ENCODE data around the gene DFFB. TPM values are rescaled to one million over a fixed set of nuclear protein-coding genes. Genes with fewer than 3 reads are reported as not detected.
A peak's percentile ranks its signal among the peaks of the same experiment; 100 is the strongest.

DFFB gene
- total and polyA plus RNA-seq, 2 of the 13 experiments (the other 11 are each of a cell fraction or from before 2014, with no cell fraction given): 4.6 to 9.3 TPM

GRCh38 chr1:3900150-3900968 is 43.1 kb downstream of the DFFB start, which contains the start of gene C1orf174 (continued):
- TF ChIP-seq ZNF558 (CRISPR knock-in tag; IDR thresholded peaks at IDR 0.05; ENCODE audit: borderline replicate concordance): 0 out of 2 replicates have a peak, but pooled peaks have one; percentile 34
- no peak for TF ChIP-seq ZFP1 (CRISPR knock-in tag; IDR thresholded peaks at IDR 0.05)
- peak; percentile 88 for TF ChIP-seq ARID4A (CRISPR knock-in tag; IDR thresholded peaks at IDR 0.05; ENCODE audit: borderline replicate concordance)
- TF ChIP-seq ZKSCAN5 (CRISPR knock-in tag; IDR thresholded peaks at IDR 0.05): no peak
- TF ChIP-seq POGZ (CRISPR knock-in tag; IDR thresholded peaks at IDR 0.05): peak; percentile 52; the same call in 1 of the 2 replicates
- no peak; the same call in 1 of the 2 replicates for TF ChIP-seq HNF1A (IDR thresholded peaks at IDR 0.05; ENCODE audit: low read depth)
- peak; percentile 74 for TF ChIP-seq HNF1A (CRISPR knock-in tag; IDR thresholded peaks at IDR 0.05; ENCODE audit: borderline replicate concordance)
- peak; percentile 61; the same call in 1 of the 2 replicates for TF ChIP-seq EHMT2 (IDR thresholded peaks at IDR 0.05; ENCODE audit: borderline replicate concordance, low read depth, low read length)
- TF ChIP-seq, protein P1, sequence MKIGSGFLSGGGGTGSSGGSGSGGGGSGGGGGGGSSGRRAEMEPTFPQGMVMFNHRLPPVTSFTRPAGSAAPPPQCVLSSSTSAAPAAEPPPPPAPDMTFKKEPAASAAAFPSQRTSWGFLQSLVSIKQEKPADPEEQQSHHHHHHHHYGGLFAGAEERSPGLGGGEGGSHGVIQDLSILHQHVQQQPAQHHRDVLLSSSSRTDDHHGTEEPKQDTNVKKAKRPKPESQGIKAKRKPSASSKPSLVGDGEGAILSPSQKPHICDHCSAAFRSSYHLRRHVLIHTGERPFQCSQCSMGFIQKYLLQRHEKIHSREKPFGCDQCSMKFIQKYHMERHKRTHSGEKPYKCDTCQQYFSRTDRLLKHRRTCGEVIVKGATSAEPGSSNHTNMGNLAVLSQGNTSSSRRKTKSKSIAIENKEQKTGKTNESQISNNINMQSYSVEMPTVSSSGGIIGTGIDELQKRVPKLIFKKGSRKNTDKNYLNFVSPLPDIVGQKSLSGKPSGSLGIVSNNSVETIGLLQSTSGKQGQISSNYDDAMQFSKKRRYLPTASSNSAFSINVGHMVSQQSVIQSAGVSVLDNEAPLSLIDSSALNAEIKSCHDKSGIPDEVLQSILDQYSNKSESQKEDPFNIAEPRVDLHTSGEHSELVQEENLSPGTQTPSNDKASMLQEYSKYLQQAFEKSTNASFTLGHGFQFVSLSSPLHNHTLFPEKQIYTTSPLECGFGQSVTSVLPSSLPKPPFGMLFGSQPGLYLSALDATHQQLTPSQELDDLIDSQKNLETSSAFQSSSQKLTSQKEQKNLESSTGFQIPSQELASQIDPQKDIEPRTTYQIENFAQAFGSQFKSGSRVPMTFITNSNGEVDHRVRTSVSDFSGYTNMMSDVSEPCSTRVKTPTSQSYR (CRISPR knock-in tag; IDR thresholded peaks at IDR 0.05; ENCODE audit: borderline replicate concordance): no peak
- TF ChIP-seq ZNF619 (CRISPR knock-in tag; IDR thresholded peaks at IDR 0.05): 0 out of 2 replicates have a peak, but pooled peaks have one; percentile 45
- TF ChIP-seq ZNF350 (CRISPR knock-in tag; IDR thresholded peaks at IDR 0.05; ENCODE audit: borderline replicate concordance, low read depth): no peak
- TF ChIP-seq, protein P2, sequence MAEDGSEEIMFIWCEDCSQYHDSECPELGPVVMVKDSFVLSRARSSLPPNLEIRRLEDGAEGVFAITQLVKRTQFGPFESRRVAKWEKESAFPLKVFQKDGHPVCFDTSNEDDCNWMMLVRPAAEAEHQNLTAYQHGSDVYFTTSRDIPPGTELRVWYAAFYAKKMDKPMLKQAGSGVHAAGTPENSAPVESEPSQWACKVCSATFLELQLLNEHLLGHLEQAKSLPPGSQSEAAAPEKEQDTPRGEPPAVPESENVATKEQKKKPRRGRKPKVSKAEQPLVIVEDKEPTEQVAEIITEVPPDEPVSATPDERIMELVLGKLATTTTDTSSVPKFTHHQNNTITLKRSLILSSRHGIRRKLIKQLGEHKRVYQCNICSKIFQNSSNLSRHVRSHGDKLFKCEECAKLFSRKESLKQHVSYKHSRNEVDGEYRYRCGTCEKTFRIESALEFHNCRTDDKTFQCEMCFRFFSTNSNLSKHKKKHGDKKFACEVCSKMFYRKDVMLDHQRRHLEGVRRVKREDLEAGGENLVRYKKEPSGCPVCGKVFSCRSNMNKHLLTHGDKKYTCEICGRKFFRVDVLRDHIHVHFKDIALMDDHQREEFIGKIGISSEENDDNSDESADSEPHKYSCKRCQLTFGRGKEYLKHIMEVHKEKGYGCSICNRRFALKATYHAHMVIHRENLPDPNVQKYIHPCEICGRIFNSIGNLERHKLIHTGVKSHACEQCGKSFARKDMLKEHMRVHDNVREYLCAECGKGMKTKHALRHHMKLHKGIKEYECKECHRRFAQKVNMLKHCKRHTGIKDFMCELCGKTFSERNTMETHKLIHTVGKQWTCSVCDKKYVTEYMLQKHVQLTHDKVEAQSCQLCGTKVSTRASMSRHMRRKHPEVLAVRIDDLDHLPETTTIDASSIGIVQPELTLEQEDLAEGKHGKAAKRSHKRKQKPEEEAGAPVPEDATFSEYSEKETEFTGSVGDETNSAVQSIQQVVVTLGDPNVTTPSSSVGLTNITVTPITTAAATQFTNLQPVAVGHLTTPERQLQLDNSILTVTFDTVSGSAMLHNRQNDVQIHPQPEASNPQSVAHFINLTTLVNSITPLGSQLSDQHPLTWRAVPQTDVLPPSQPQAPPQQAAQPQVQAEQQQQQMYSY (CRISPR knock-in tag; IDR thresholded peaks at IDR 0.05): 0 out of 2 replicates have a peak, but pooled peaks have one; percentile 4

Data from HepG2 (cell line).